ENCODE measurements around the gene ZNF444. TPM values are rescaled to one million over a fixed set of nuclear protein-coding genes. Genes with fewer than 3 reads are reported as not detected.
"Not testable (repeated sequence)": the region's sequence is repeated elsewhere in the genome, so short reads cannot be mapped to it uniquely, and the experiment has no call there.

Gene ZNF444
- total and polyA plus RNA-seq, 2 donors (not counting 3 experiments of a cell fraction or from before 2014, with no cell fraction given), result 37.2 to 41.7 TPM

DNA sequence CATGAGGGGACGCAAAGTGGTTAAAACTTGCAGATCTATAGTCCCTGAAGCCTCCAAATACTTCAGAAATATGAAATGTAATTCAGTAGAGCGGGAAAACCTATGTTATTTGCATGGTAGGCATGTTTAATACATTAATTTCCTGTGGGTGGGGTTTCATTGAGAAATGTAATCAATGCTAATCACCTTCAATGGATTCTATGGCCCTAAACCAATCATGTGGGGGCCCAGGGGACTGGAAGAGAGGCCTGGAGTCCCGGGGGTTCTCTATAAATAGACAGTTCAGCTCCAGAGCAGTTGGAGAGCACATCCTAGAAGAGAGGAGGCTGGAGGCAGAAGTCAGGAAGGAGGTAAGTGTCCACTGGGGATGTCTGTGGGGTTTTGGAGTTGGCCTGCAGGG is 60.9 kb downstream of the ZNF444 start, which contains the start of gene ZSCAN5C:
TSS of gene ZSCAN5C (plus strand) at position 301 of the 400 bp plus-strand sequence. CDS start 3,641 bp downstream, outside the sequence.
- no peaks in the 10 kb centered on the region for H3K4me1 ChIP-seq (ENCODE audit: control insufficient read depth, extremely low read depth, insufficient read depth, low read length)
- no peak within 1 kb of the TSS for H3K4me3 ChIP-seq (replicated peaks in 1 of 3; ENCODE audit: insufficient read depth in 1 of 3, low read depth in 1 of 3, low read length in 3 of 3)
- H3K27me3 ChIP-seq (ENCODE audit: control insufficient read depth in 2 of 2, insufficient read depth in 2 of 2, low read length in 2 of 2), result no peaks in the 10 kb centered on the region
- H3K36me3 ChIP-seq (ENCODE audit: control insufficient read depth in 2 of 2, extremely low read depth in 1 of 2, insufficient read depth in 2 of 2, low read length in 2 of 2), result no peaks in the 10 kb centered on the region
- POLR2A ChIA-PET, result no interaction called here
- DNase-seq (ENCODE audit: low read depth, low spot score), result no peak
- no TSS peak for BruUV-seq (replicated peaks)
- no peak within 1 kb of the TSS for H3K4me2 ChIP-seq (ENCODE audit: insufficient read depth, low read length)
- no peak within 1 kb of the TSS for H3K9ac ChIP-seq (replicated peaks; ENCODE audit: extremely low read depth, insufficient read depth, low read length)
- FAIRE-seq, result no peak
- no peaks in the 10 kb centered on the region for H3K9me1 ChIP-seq (replicated peaks; ENCODE audit: control insufficient read depth, extremely low read depth, insufficient read depth, low read length)
- TF ChIP-seq POLR2A (IDR thresholded peaks at IDR 0.05; ENCODE audit: low read depth, low read length) (no peak), GATA2 (IDR thresholded peaks at IDR 0.05; ENCODE audit: insufficient read depth, insufficient read length, low read depth, low read length) (no peak), FOS (IDR thresholded peaks at IDR 0.05; ENCODE audit: borderline replicate concordance, insufficient read depth, low read length) (no peak), JUN (IDR thresholded peaks at IDR 0.05; ENCODE audit: borderline replicate concordance, insufficient read depth, insufficient read length, low read depth) (no peak), MYC (IDR thresholded peaks at IDR 0.05; ENCODE audit: low read depth, low read length) (no peak), EZH2 (IDR thresholded peaks at IDR 0.05; ENCODE audit: borderline replicate concordance, low read depth, low read length, severe bottlenecking) (no peak), POLR2AphosphoS5 (IDR thresholded peaks at IDR 0.05; ENCODE audit: insufficient read depth, low read depth, low read length) (no peak), CTCF (IDR thresholded peaks at IDR 0.05; ENCODE audit: extremely low read depth in 1 of 2, insufficient read depth in 1 of 2, low read depth in 1 of 2, low read length in 2 of 2) (no peak)
- TF ChIP-seq, protein P1, sequence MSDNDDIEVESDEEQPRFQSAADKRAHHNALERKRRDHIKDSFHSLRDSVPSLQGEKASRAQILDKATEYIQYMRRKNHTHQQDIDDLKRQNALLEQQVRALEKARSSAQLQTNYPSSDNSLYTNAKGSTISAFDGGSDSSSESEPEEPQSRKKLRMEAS (IDR thresholded peaks at IDR 0.05; ENCODE audit: insufficient read depth, insufficient read length), result no peak
- CTCF ChIA-PET, result no interaction called here
- dilution Hi-C loops (cut with MboI; ENCODE audit: extremely low pct_ligation_motif_present, low sequenced_read_pairs) (no loop called here), intact Hi-C loops (cut with micrococcal nuclease) (no loop called here)
- H3K79me2 ChIP-seq (ENCODE audit: control insufficient read depth, insufficient read depth, low read length), result no peaks in the 10 kb centered on the region
- no peak within 1 kb of the TSS for H3K27ac ChIP-seq (ENCODE audit: insufficient read depth, low read depth, low read length)
- H3K9me3 ChIP-seq (replicated peaks; ENCODE audit: control insufficient read depth, insufficient read depth, low read length), result no peaks in the 10 kb centered on the region
- no peak within 1 kb of the TSS for H2AFZ ChIP-seq (ENCODE audit: low read depth, low read length)
- H4K20me1 ChIP-seq (replicated peaks; ENCODE audit: control insufficient read depth, extremely low read depth, insufficient read depth, low read length), result no peaks in the 10 kb centered on the region

DNA sequence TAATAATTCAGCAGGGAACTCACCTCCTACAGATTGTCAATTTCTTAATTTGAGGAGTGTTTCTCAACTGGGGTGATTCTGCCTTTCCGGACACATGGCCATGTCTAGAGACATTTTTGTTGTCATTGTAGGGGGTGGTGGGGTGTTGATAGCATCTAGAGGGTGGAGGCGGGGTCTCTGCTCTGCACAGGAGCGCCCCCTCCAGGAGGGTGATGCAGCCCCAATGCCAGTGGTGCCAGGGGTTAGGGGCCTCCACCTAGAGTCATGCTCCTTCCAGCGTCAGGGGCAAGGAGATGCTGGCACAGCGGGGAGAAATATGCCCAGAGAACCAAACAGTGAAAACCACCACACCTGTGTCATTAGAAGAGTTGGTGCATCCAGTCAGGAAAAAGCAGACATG is 66.5 kb downstream of the ZNF444 start:
- H2AFZ ChIP-seq (ENCODE audit: low read depth, low read length); H4K20me1 ChIP-seq (replicated peaks; ENCODE audit: control insufficient read depth, extremely low read depth, insufficient read depth, low read length); H3K4me1 ChIP-seq (ENCODE audit: control insufficient read depth, extremely low read depth, insufficient read depth, low read length); DNase-seq (ENCODE audit: low read depth, low spot score); H3K9ac ChIP-seq (replicated peaks; ENCODE audit: extremely low read depth, insufficient read depth, low read length); H3K4me2 ChIP-seq (ENCODE audit: insufficient read depth, low read length); H3K79me2 ChIP-seq (ENCODE audit: control insufficient read depth, insufficient read depth, low read length); H3K27me3 ChIP-seq (ENCODE audit: control insufficient read depth in 2 of 2, insufficient read depth in 2 of 2, low read length in 2 of 2); H3K36me3 ChIP-seq (ENCODE audit: control insufficient read depth in 2 of 2, extremely low read depth in 1 of 2, insufficient read depth in 2 of 2, low read length in 2 of 2); BruUV-seq (replicated peaks); FAIRE-seq; H3K4me3 ChIP-seq (replicated peaks in 1 of 3; ENCODE audit: insufficient read depth in 1 of 3, low read depth in 1 of 3, low read length in 3 of 3); POLR2A ChIA-PET; H3K27ac ChIP-seq (ENCODE audit: insufficient read depth, low read depth, low read length); CTCF ChIA-PET; H3K9me1 ChIP-seq (replicated peaks; ENCODE audit: control insufficient read depth, extremely low read depth, insufficient read depth, low read length); H3K9me3 ChIP-seq (replicated peaks; ENCODE audit: control insufficient read depth, insufficient read depth, low read length); dilution Hi-C loops (cut with MboI; ENCODE audit: extremely low pct_ligation_motif_present, low sequenced_read_pairs); intact Hi-C loops (cut with micrococcal nuclease): not testable (repeated sequence)

Data from endothelial cell of umbilical vein (primary cell).